Right lobe of liver (tissue), 4 donors: ENCODE results near the gene RAB11FIP4.
A peak's percentile ranks its signal among the peaks of the same experiment; 100 is the strongest.

Experiments used
- CTCF ChIP-seq, 4 donors: fragments of 200-600 bp in 3 of 4; fragments of 450-650 bp in 1 of 4; IDR thresholded peaks; one replicate each; pipeline versions ENCODE4 v1.5.1 to v1.8.0; 2016 to 2022; ENCODE audit warnings: antibody characterized with exemption in 4 of 4, mild to moderate bottlenecking in 2 of 4
- POLR2A ChIP-seq: fragments of 450-650 bp; IDR thresholded peaks from one replicate; pipeline ENCODE4 v1.6.1; 2017; ENCODE audit warnings: antibody characterized with exemption, mild to moderate bottlenecking
- donor health status: DM: no; HTN: no; CAD: no.
- donor health status: DM: no; HTN: no; CAD: no.
- donor health status: DM: no; HTN: yes; CAD: no.

- peak in 3 of 4 donors; percentile 17 to 35 (median 32) for TF ChIP-seq CTCF (IDR thresholded peaks at IDR 0.05)
- no peak for TF ChIP-seq POLR2A
Observed at GRCh38 chr17:31517524-31517923, 126.0 kb downstream of the RAB11FIP4 start.
